ENCODE measurements around the gene SPINK2.

GRCh38 chr4:56843421-56843899 is 22.0 kb upstream of the SPINK2 start:
- TF ChIP-seq CTCF (IDR thresholded peaks at IDR 0.05) (no peak), POLR2A (IDR thresholded peaks at IDR 0.05) (no peak)

Measured in thyroid gland (tissue), 4 donors.